Thoracic aorta (tissue), 2 donors: ENCODE measurements around the gene AJM1. TPM values are rescaled to one million over a fixed set of nuclear protein-coding genes. Genes with fewer than 3 reads are reported as not detected.

ENCODE experiments used
- ATAC-seq: fragments of 150-250 bp; one replicate; pipeline ENCODE4 v1.8.0; 2017; ENCODE audit warnings: low read depth; ENCODE audit not compliant: insufficient number of reproducible peaks, low FRiP score
- DNase-seq: peaks from one replicate; pipeline ENCODE4 v3.0.0-alpha.2; 2020; ENCODE audit warnings: low spot score
- H3K27ac ChIP-seq, 2 donors: fragments of 200-600 bp; sonication (generic); 1 replicate in 1 of 2; 2 replicates in 1 of 2; pipeline ENCODE4 v1.5.1; 2016; ENCODE audit warnings: mild to moderate bottlenecking in 2 of 2, moderate library complexity in 2 of 2
- H3K27me3 ChIP-seq: fragments of 200-600 bp; sonication (generic); replicated peaks from 2 replicates; pipeline ENCODE4 v1.6.0; 2016; ENCODE audit warnings: mild to moderate bottlenecking; ENCODE audit not compliant: insufficient read depth
- H3K36me3 ChIP-seq: fragments of 200-600 bp; sonication (generic); one replicate; pipeline ENCODE4 v1.5.1; 2016
- H3K4me1 ChIP-seq, 2 donors: fragments of 200-600 bp; sonication (generic); 1 replicate in 1 of 2; 2 replicates in 1 of 2; pipeline versions ENCODE4 v1.5.1 to v1.6.0; 2016; ENCODE audit warnings: low read depth in 2 of 2, mild to moderate bottlenecking in 1 of 2; ENCODE audit not compliant: control insufficient read depth in 1 of 2
- H3K4me3 ChIP-seq: fragments of 200-600 bp; sonication (generic); 2 replicates; pipeline ENCODE4 v1.5.1; 2016; ENCODE audit warnings: mild to moderate bottlenecking
- H3K9me3 ChIP-seq: fragments of 200-600 bp; sonication (generic); 2 replicates; pipeline ENCODE4 v1.5.1; 2016
- total RNA-seq, 2 donors: library from RNA; depleted of rRNA; stranded (reverse); fragments of >200 nt; gene quantifications; one replicate each; pipeline versions ENCODE4 v1.1.0 to v1.2.3, GENCODE V29; 2016
- TF ChIP-seq, protein P1 (sequence below): fragments of 200-600 bp; sonication (generic); IDR thresholded peaks from one replicate; pipeline ENCODE4 v1.5.1; 2019; ENCODE audit warnings: antibody characterized with exemption

The AJM1 gene
- total RNA-seq, 2 donors from 2014 or later = 7.3 to 9.2 TPM

- H3K27ac ChIP-seq = no peak overlapping the region
- DNase-seq = no peak
- no peak for ATAC-seq
- no peaks in the 10 kb centered on the region for H3K9me3 ChIP-seq
- no peaks in the 10 kb centered on the region for H3K36me3 ChIP-seq
- H3K4me1 ChIP-seq = peaks cover 0 to 18% of the 10 kb centered on the region in 2 donors
- TF ChIP-seq, protein P1, sequence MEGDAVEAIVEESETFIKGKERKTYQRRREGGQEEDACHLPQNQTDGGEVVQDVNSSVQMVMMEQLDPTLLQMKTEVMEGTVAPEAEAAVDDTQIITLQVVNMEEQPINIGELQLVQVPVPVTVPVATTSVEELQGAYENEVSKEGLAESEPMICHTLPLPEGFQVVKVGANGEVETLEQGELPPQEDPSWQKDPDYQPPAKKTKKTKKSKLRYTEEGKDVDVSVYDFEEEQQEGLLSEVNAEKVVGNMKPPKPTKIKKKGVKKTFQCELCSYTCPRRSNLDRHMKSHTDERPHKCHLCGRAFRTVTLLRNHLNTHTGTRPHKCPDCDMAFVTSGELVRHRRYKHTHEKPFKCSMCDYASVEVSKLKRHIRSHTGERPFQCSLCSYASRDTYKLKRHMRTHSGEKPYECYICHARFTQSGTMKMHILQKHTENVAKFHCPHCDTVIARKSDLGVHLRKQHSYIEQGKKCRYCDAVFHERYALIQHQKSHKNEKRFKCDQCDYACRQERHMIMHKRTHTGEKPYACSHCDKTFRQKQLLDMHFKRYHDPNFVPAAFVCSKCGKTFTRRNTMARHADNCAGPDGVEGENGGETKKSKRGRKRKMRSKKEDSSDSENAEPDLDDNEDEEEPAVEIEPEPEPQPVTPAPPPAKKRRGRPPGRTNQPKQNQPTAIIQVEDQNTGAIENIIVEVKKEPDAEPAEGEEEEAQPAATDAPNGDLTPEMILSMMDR = no peak
- H3K4me3 ChIP-seq = no peak overlapping the region
- H3K27me3 ChIP-seq = no peaks in the 10 kb centered on the region
These were observed 14.4 kb downstream of the AJM1 start for GRCh38 chr9:136856541-136857141.

DNA sequence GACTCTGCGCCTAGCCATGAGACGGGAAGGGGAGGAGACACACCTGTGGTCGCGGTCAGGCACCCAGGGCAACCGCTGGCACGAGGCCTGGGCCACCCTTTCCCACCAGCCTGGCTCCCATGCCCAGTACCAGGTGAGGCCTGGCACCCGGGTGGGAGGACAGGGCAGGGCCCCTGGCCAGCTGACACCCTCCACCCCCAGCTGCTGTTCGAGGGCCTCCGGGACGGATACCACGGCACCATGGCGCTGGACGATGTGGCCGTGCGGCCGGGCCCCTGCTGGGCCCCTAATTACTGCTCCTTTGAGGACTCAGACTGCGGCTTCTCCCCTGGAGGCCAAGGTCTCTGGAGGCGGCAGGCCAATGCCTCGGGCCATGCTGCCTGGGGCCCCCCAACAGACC, 14.9 kb downstream of the AJM1 start:
- ATAC-seq = no peak
- no peak overlapping the region for H3K27ac ChIP-seq
- no peak overlapping the region for H3K4me3 ChIP-seq
- no peaks in the 10 kb centered on the region for H3K27me3 ChIP-seq
- H3K4me1 ChIP-seq = peaks cover 0 to 18% of the 10 kb centered on the region in 2 donors
- DNase-seq = no peak
- TF ChIP-seq, protein P1 = no peak
- H3K9me3 ChIP-seq = no peaks in the 10 kb centered on the region
- H3K36me3 ChIP-seq = peaks cover 1% of the 10 kb centered on the region

- TF ChIP-seq, protein P1 = no peak
- ATAC-seq = no peak
- Histone ChIP-seq H3K36me3 (peaks cover 7% of the 10 kb centered on the region), H3K27ac (no peak overlapping the region), H3K4me3 (no peak overlapping the region), H3K4me1 (peaks cover 0 to 18% of the 10 kb centered on the region in 2 donors), H3K27me3 (no peaks in the 10 kb centered on the region), H3K9me3 (no peaks in the 10 kb centered on the region)
- DNase-seq = no peak
These were observed 15.5 kb downstream of the AJM1 start for GRCh38 chr9:136857581-136858412.

- no peaks in the 10 kb centered on the region for H3K9me3 ChIP-seq
- peaks cover 0 to 22% of the 10 kb centered on the region in 2 donors for H3K4me1 ChIP-seq
- H3K27ac ChIP-seq = peak overlapping the region in 1 of 2 donors; percentile 43
- DNase-seq = no peak
- peaks cover 14% of the 10 kb centered on the region for H3K36me3 ChIP-seq
- no peak for ATAC-seq
- TF ChIP-seq, protein P1 = no peak
- no peak overlapping the region for H3K4me3 ChIP-seq
- no peaks in the 10 kb centered on the region for H3K27me3 ChIP-seq
These were observed 16.2 kb downstream of the AJM1 start for GRCh38 chr9:136858452-136858843.
